ENCODE measurements around the gene EFCAB11. TPM values are rescaled to one million over a fixed set of nuclear protein-coding genes. Genes with fewer than 3 reads are reported as not detected.
A peak's percentile ranks its signal among the peaks of the same experiment; 100 is the strongest.

The EFCAB11 gene
- polyA plus RNA-seq, 10 donors: 5.6 to 9.1 (median 7.7) TPM

- peak in 1 of 3 donors; percentile 46 for DNase-seq
Observed at GRCh38 chr14:89773151-89773550, 181.4 kb downstream of the EFCAB11 start.

- no peak for DNase-seq
Observed at GRCh38 chr14:89771251-89771650, 183.3 kb downstream of the EFCAB11 start.

GRCh38 chr14:89767861-89768268 is 186.7 kb downstream of the EFCAB11 start:
- DNase-seq: peak in 1 of 3 donors; percentile 45

- no peak for DNase-seq
Observed at GRCh38 chr14:89767131-89767530, 187.4 kb downstream of the EFCAB11 start.

- no peak for DNase-seq
Observed at GRCh38 chr14:89765346-89765745, 189.2 kb downstream of the EFCAB11 start.

- peak; percentile 29 to 53 (median 34) for DNase-seq
Observed at GRCh38 chr14:89760086-89760485, 194.4 kb downstream of the EFCAB11 start.

GRCh38 chr14:89757313-89757939 is 197.1 kb downstream of the EFCAB11 start:
- no peak for DNase-seq

- DNase-seq: no peak
Observed at GRCh38 chr14:89755816-89756215, 198.7 kb downstream of the EFCAB11 start.

- no peak for DNase-seq
Observed at GRCh38 chr14:89753828-89754412, 200.6 kb downstream of the EFCAB11 start.

GRCh38 chr14:89750908-89751392 is 203.6 kb downstream of the EFCAB11 start:
- no peak for DNase-seq

- DNase-seq: no peak
Observed at GRCh38 chr14:89750281-89750755, 204.2 kb downstream of the EFCAB11 start.

GRCh38 chr14:89748004-89748403 is 206.5 kb downstream of the EFCAB11 start:
- DNase-seq: no peak

- DNase-seq: no peak
Observed at GRCh38 chr14:89747126-89747525, 207.4 kb downstream of the EFCAB11 start.

GRCh38 chr14:89746654-89747053 is 207.9 kb downstream of the EFCAB11 start:
- DNase-seq: no peak

GRCh38 chr14:89746135-89746534 is 208.4 kb downstream of the EFCAB11 start:
- no peak for DNase-seq

Other genes with a start within 250 kb of the EFCAB11 start
- 10 to 100 TPM in 5 of 10 donors, 1 to 10 TPM in 5; 7.7 to 13.5 (median 10.0) TPM for gene TDP1, start 1.2 kb upstream of the EFCAB11 start, polyA plus RNA-seq (ENCODE audit: insufficient read length in 10 of 10)
- gene KCNK13, start 107.3 kb upstream of the EFCAB11 start, polyA plus RNA-seq (ENCODE audit: insufficient read length in 10 of 10): under 1 TPM in 9 of 10 donors, not detected in 1; 0.16 to 0.48 (median 0.42) TPM

Data from muscle of back (tissue), 11 donors.